H1 (cell line): ENCODE measurements around the gene OR51E1. TPM values are rescaled to one million over a fixed set of nuclear protein-coding genes. Genes with fewer than 3 reads are reported as not detected.

ENCODE experiments used
- CTCF ChIA-PET: fragments of 300-600 bp; sonication (Branson Sonifier 250); formaldehyde crosslinking; loops from one replicate; lab custom pipeline; 2021; ENCODE audit not compliant: partially characterized antibody; lab: Charles Lee
- POLR2A ChIA-PET: fragments of 300-600 bp; sonication (Branson Sonifier 250); formaldehyde crosslinking; loops from one replicate; lab custom pipeline; 2021; ENCODE audit warnings: inconsistent platforms; ENCODE audit not compliant: partially characterized antibody; lab: Charles Lee
- DNase-seq, 2 experiments: peaks; one replicate each; pipeline versions ENCODE4 v3.0.0 to v3.0.0-alpha.2; 2010 to 2022; ENCODE audit warnings: low spot score in 2 of 2, low read depth in 1 of 2, mixed read lengths in 1 of 2
- FAIRE-seq: peaks from 2 replicates; lab custom pipeline; 2011; peaks lifted over from hg19 to GRCh38; lab: Jason Lieb, UNC
- H2AFZ ChIP-seq: 2 replicates; pipeline ENCODE4 v1.8.1; 2012; ENCODE audit warnings: low read length, inconsistent platforms
- H2AK5ac ChIP-seq: 2 replicates; pipeline ENCODE4 v1.6.1; 2013; ENCODE audit warnings: low read depth, low read length
- H2BK120ac ChIP-seq: replicated peaks from 2 replicates; pipeline ENCODE3; 2013; ENCODE audit warnings: low read depth, low read length, inconsistent platforms
- H2BK12ac ChIP-seq: 2 replicates; pipeline ENCODE4 v1.6.1; 2013; ENCODE audit warnings: low read depth, low read length
- H2BK15ac ChIP-seq: 2 replicates; pipeline ENCODE4 v1.6.1; 2013; ENCODE audit warnings: low read length
- H2BK20ac ChIP-seq: 2 replicates; pipeline ENCODE4 v1.6.1; 2013; ENCODE audit warnings: low read length
- H2BK5ac ChIP-seq: 2 replicates; pipeline ENCODE4 v1.6.1; 2013; ENCODE audit warnings: low read depth, low read length
- H3K14ac ChIP-seq: 2 replicates; pipeline ENCODE4 v1.6.1; 2013; ENCODE audit warnings: inconsistent platforms; ENCODE audit not compliant: insufficient read length
- H3K18ac ChIP-seq: 2 replicates; pipeline ENCODE4 v1.6.1; 2013; ENCODE audit warnings: low read length; ENCODE audit errors: extremely low read depth
- H3K23ac ChIP-seq: 2 replicates; pipeline ENCODE4 v1.6.1; 2013; ENCODE audit warnings: inconsistent platforms; ENCODE audit not compliant: insufficient read length
- H3K23me2 ChIP-seq: 2 replicates; pipeline ENCODE4 v1.6.1; 2013; ENCODE audit warnings: low read depth, low read length
- H3K27ac ChIP-seq: 2 replicates; pipeline ENCODE4 v1.6.1; 2011; ENCODE audit warnings: low read depth, low read length, inconsistent platforms
- H3K27me3 ChIP-seq, 4 experiments: replicated peaks in 1 of 4; 1 replicate in 1 of 4; 2 replicates in 3 of 4; pipeline versions ENCODE4 v1.6.1 to v1.8.1; 2011 to 2013; ENCODE audit warnings: low read length in 3 of 4, mild to moderate bottlenecking in 3 of 4, inconsistent platforms in 2 of 4, mixed read lengths in 2 of 4, moderate library complexity in 1 of 4; ENCODE audit not compliant: control insufficient read depth in 3 of 4, insufficient read depth in 3 of 4; ENCODE audit errors: extremely low read depth in 1 of 4
- H3K36me3 ChIP-seq, 4 experiments: 2 replicates each; pipeline versions ENCODE4 v1.6.1 to v1.8.1; 2011 to 2013; ENCODE audit warnings: mild to moderate bottlenecking in 4 of 4, low read length in 3 of 4, moderate library complexity in 2 of 4, control low read depth in 1 of 4, inconsistent platforms in 1 of 4; ENCODE audit not compliant: insufficient read depth in 4 of 4, control insufficient read depth in 2 of 4
- H3K4ac ChIP-seq: replicated peaks from 2 replicates; pipeline ENCODE3; 2013; ENCODE audit warnings: low read length, low read depth, mixed read lengths, inconsistent platforms; ENCODE audit not compliant: insufficient read length
- H3K4me1 ChIP-seq, 4 experiments: replicated peaks in 1 of 4; 1 replicate in 1 of 4; 2 replicates in 3 of 4; pipeline versions ENCODE4 v1.6.1 to v1.8.1; 2011 to 2013; ENCODE audit warnings: low read length in 3 of 4, inconsistent platforms in 2 of 4, mixed read lengths in 1 of 4; ENCODE audit not compliant: insufficient read depth in 4 of 4, control insufficient read depth in 3 of 4
- H3K4me2 ChIP-seq, 2 experiments: 2 replicates each; pipeline versions ENCODE4 v1.6.1 to v1.8.1; 2011 to 2013; ENCODE audit warnings: low read depth in 2 of 2, low read length in 2 of 2, control low read depth in 1 of 2, inconsistent platforms in 1 of 2, mild to moderate bottlenecking in 1 of 2; ENCODE audit not compliant: insufficient read depth in 1 of 2
- H3K4me3 ChIP-seq, 4 experiments: fragments of 200-600, 300-600 bp in 1 of 4; sonication (generic), shearing (Covaris generic), sonication (Bioruptor Twin) in 1 of 4; 2 replicates each; pipeline versions ENCODE4 v1.5.1 to v1.8.1; 2011 to 2016; ENCODE audit warnings: low read length in 4 of 4, low read depth in 3 of 4, control low read depth in 2 of 4, inconsistent platforms in 2 of 4, mild to moderate bottlenecking in 2 of 4, mixed read lengths in 1 of 4, moderate library complexity in 1 of 4; ENCODE audit not compliant: insufficient read depth in 2 of 4; ENCODE audit errors: extremely low read depth in 1 of 4
- H3K56ac ChIP-seq: replicated peaks from 2 replicates; pipeline ENCODE3; 2013; ENCODE audit warnings: low read depth, mild to moderate bottlenecking, mixed read lengths, low read length, inconsistent platforms; ENCODE audit not compliant: insufficient read length
- H3K79me1 ChIP-seq: 2 replicates; pipeline ENCODE4 v1.6.1; 2013; ENCODE audit warnings: low read depth, low read length, control low read depth
- H3K79me2 ChIP-seq, 2 experiments: 2 replicates each; pipeline versions ENCODE4 v1.6.1 to v1.8.1; 2012 to 2013; ENCODE audit warnings: low read length in 2 of 2, mild to moderate bottlenecking in 2 of 2, inconsistent platforms in 1 of 2; ENCODE audit not compliant: insufficient read depth in 2 of 2, control insufficient read depth in 1 of 2
- H3K9ac ChIP-seq, 4 experiments: replicated peaks in 1 of 4; 1 replicate in 1 of 4; 2 replicates in 3 of 4; pipeline versions ENCODE4 v1.6.1 to v1.8.1; 2011 to 2013; ENCODE audit warnings: low read depth in 3 of 4, low read length in 3 of 4, control low read depth in 2 of 4, mild to moderate bottlenecking in 2 of 4, moderate library complexity in 2 of 4, inconsistent platforms in 1 of 4; ENCODE audit errors: extremely low read depth in 1 of 4
- H3K9me3 ChIP-seq, 2 experiments: 2 replicates each; pipeline versions ENCODE4 v1.6.1 to v1.8.1; 2012 to 2013; ENCODE audit warnings: mild to moderate bottlenecking in 2 of 2, moderate library complexity in 2 of 2, control low read depth in 1 of 2, inconsistent platforms in 1 of 2, low read depth in 1 of 2, low read length in 1 of 2, mixed read lengths in 1 of 2; ENCODE audit not compliant: insufficient read depth in 2 of 2
- H4K20me1 ChIP-seq, 2 experiments: replicated peaks in 1 of 2; 2 replicates each; pipeline versions ENCODE3 to v1.8.1; 2011 to 2013; ENCODE audit warnings: inconsistent platforms in 2 of 2, low read length in 2 of 2, mild to moderate bottlenecking in 1 of 2; ENCODE audit not compliant: insufficient read depth in 2 of 2, control insufficient read depth in 1 of 2
- H4K5ac ChIP-seq: 2 replicates; pipeline ENCODE4 v1.6.1; 2013; ENCODE audit warnings: low read length, low read depth, mixed read lengths, inconsistent platforms; ENCODE audit not compliant: insufficient read length
- H4K8ac ChIP-seq: 2 replicates; pipeline ENCODE4 v1.8.0; 2013; ENCODE audit warnings: mild to moderate bottlenecking, moderate library complexity, low read length, inconsistent platforms; ENCODE audit not compliant: insufficient read depth; ENCODE audit errors: extremely low read depth
- H4K91ac ChIP-seq: replicated peaks from 2 replicates; pipeline ENCODE3; 2013; ENCODE audit warnings: low read length, mixed read lengths, inconsistent platforms; ENCODE audit not compliant: insufficient read length
- EGR1 ChIP-seq: IDR thresholded peaks from 2 replicates; pipeline ENCODE4 v1.6.1; 2011; ENCODE audit warnings: low read depth, low read length, borderline replicate concordance
- WGBS, 2 experiments: shearing (Covaris generic) in 1 of 2; methylation state at CpG; one replicate each; pipeline versions ENCODE4 v1.1.6 to v1.1.7; 2013 to 2015; ENCODE audit warnings: low lambda C conversion rate in 2 of 2, mixed read lengths in 2 of 2, inconsistent platforms in 1 of 2, low coverage in 1 of 2, missing lambda C conversion rate in 1 of 2; ENCODE audit not compliant: insufficient replicate concordance in 2 of 2, insufficient coverage in 1 of 2, insufficient read length in 1 of 2; ENCODE audit errors: extremely low coverage in 1 of 2, missing lambda C conversion rate in 1 of 2; 5-methylcytosine and 5-hydroxymethylcytosine counted together
- polyA plus RNA-seq, 7 experiments: library from polyadenylated mRNA; depleted of rRNA in 3 of 7; stranded (reverse) in 5 of 7; unstranded in 2 of 7; fragments of >200 nt in 5 of 7; fragments of 200-250 nt in 2 of 7; gene quantifications; 1 replicate in 5 of 7; 2 replicates in 1 of 7; 4 replicates in 1 of 7; pipeline versions ENCODE4 v1.2.1 to v1.2.3, GENCODE V29; 2011 to 2013; ENCODE audit warnings: missing spikeins in 2 of 7, mixed read lengths in 2 of 7
- total RNA-seq: library from RNA; stranded (reverse); fragmentation: NEBNext Ultra II Directional; extraction: Animal tissue kit (Norgen Biotek cat#: 25700); gene quantifications from 2 replicates; pipeline ENCODE4 v1.2.1, GENCODE V29; 2021
- TF ChIP-seq, protein P1 (sequence below): IDR thresholded peaks from 2 replicates; pipeline ENCODE4 v1.6.1; 2012; ENCODE audit warnings: low read length, inconsistent platforms

The OR51E1 gene
- total and polyA plus RNA-seq, 2 of the 8 experiments (the other 6 are each of a cell fraction or from before 2014, with no cell fraction given): not detected

- FAIRE-seq (no peak), DNase-seq (no peak)
- H3K36me3 ChIP-seq: no peaks in the 10 kb centered on the region
- no peak overlapping the region for H2AK5ac ChIP-seq
- H2BK15ac ChIP-seq: no peak overlapping the region
- no peak overlapping the region for H4K91ac ChIP-seq
- no peak overlapping the region for H4K8ac ChIP-seq
- no peak overlapping the region for H4K5ac ChIP-seq
- no peaks in the 10 kb centered on the region for H3K4me1 ChIP-seq
- no peak overlapping the region for H2AFZ ChIP-seq
- H2BK5ac ChIP-seq: no peak overlapping the region
- no peak overlapping the region for H3K4ac ChIP-seq
- no peak overlapping the region for H3K9ac ChIP-seq
- CTCF ChIA-PET: no interaction called here
- H3K27ac ChIP-seq: no peak overlapping the region
- POLR2A ChIA-PET: interaction anchor here (0.7 kb wide), 1 partner anchor 36 kb away, joined by 3 read pairs; no protein-coding TSS in a partner anchor
- no peaks in the 10 kb centered on the region for H3K79me2 ChIP-seq
- no peak overlapping the region for H2BK12ac ChIP-seq
- no peaks in the 10 kb centered on the region; a peak in 1 of 4 replicates for H3K9me3 ChIP-seq
- no peak overlapping the region for H3K23ac ChIP-seq
- no peak overlapping the region for H3K4me3 ChIP-seq
- no peak overlapping the region for H3K14ac ChIP-seq
- no peaks in the 10 kb centered on the region for H4K20me1 ChIP-seq
- H2BK120ac ChIP-seq: no peak overlapping the region
- WGBS, 2 experiments: 90% methylated on average over 2 of the region's 2 CpGs; no CpG with 5 or more reads in 1 of the 2 experiments
- H3K56ac ChIP-seq: no peak overlapping the region
- H3K27me3 ChIP-seq: no peaks in the 10 kb centered on the region
- no peaks in the 10 kb centered on the region for H3K23me2 ChIP-seq
- H3K18ac ChIP-seq: no peak overlapping the region
- no peak overlapping the region for H2BK20ac ChIP-seq
- H3K79me1 ChIP-seq: no peaks in the 10 kb centered on the region
- no peak overlapping the region for H3K4me2 ChIP-seq
- TF ChIP-seq EGR1: no peak
- TF ChIP-seq, protein P1, sequence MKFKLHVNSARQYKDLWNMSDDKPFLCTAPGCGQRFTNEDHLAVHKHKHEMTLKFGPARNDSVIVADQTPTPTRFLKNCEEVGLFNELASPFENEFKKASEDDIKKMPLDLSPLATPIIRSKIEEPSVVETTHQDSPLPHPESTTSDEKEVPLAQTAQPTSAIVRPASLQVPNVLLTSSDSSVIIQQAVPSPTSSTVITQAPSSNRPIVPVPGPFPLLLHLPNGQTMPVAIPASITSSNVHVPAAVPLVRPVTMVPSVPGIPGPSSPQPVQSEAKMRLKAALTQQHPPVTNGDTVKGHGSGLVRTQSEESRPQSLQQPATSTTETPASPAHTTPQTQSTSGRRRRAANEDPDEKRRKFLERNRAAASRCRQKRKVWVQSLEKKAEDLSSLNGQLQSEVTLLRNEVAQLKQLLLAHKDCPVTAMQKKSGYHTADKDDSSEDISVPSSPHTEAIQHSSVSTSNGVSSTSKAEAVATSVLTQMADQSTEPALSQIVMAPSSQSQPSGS: no peak
These were observed 11.0 kb downstream of the OR51E1 start for GRCh38 chr11:4654635-4655369.
